ENCODE results near the gene TLCD3A. TPM values are rescaled to one million over a fixed set of nuclear protein-coding genes. Genes with fewer than 3 reads are reported as not detected.

Gene TLCD3A
- total RNA-seq, 1 donor from 2014 or later: 14.5 TPM

DNA sequence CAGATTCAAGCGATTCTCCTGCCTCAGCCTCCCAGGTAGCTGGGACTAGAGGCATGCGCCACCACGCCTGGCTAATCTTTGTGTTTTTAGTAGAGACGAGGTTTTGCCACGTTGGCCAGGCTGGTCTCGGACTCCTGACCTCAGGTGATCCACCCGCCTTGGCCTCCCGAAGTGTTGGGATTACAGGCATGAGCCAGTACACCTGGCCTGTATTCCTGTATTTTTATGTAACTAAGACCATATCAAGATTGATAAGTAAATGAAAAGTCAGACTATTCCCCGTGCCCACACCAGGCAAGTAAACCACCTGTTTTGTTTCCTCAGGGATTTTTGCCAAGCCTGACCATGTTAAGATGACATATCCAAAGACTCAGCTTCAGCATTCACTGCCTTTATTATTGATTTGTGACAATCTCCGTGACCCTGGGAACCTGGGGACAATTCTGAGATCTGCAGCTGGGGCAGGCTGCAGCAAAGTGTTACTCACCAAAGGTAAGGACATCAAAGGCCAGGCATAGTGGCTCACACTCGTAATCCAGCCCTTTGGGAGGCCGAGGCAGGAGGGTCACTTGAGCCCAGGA, 55.3 kb downstream of the TLCD3A start:
- no peak for DNase-seq (ENCODE audit: low read depth in 2 of 2)

DNA sequence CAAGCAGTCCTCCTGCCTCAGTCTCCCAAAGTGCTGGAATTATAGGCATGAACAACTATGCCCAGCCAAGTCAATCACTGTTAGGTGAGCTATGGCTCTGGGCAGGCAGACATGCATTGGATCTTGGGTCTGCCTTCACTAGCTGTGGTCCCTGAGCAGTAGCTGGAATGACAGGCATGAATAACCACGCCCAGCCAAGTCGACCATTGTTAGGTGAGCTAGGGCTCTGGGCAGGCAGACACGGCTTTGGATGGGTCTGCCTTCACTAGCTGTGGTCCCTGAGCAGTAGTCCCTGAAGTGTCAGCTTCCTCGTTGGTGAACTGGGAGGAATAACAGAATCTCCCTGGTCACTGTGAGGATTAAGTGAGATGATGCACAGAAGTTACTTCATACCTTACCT, 56.2 kb downstream of the TLCD3A start:
- no peak for DNase-seq (ENCODE audit: low read depth in 2 of 2)

DNA sequence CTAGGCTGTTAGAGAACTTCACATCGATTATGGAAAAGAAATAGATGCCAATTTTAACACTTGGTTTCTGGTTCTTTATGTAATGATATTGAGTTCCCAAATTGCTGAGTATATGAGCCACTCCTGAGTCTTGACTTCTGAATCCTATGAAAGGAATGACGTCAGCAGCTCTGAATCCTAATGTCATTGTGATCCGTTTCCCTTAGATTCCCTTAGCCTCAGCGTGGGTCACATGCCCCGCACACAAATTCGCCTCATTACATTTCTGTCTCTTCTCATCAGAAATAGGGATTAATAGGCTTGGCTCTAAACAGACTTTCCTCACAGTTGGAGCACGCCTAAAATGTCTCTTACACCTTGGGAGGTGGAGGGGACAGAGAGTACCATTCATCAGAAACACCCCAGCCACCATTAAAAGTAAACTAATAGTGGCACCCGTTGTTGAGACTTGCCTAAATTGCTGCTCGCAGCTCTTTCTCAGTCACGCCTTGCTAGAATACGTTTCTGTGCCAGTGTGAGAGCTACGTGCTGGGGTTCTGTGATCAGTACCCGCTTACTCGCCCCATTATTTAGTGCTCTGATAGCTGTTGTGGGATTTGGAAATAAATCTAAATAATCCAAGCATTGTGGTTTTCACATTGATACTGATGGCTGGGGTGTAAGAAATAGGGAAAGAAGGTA, 56.9 kb downstream of the TLCD3A start:
- DNase-seq (ENCODE audit: low read depth in 2 of 2): no peak

DNA sequence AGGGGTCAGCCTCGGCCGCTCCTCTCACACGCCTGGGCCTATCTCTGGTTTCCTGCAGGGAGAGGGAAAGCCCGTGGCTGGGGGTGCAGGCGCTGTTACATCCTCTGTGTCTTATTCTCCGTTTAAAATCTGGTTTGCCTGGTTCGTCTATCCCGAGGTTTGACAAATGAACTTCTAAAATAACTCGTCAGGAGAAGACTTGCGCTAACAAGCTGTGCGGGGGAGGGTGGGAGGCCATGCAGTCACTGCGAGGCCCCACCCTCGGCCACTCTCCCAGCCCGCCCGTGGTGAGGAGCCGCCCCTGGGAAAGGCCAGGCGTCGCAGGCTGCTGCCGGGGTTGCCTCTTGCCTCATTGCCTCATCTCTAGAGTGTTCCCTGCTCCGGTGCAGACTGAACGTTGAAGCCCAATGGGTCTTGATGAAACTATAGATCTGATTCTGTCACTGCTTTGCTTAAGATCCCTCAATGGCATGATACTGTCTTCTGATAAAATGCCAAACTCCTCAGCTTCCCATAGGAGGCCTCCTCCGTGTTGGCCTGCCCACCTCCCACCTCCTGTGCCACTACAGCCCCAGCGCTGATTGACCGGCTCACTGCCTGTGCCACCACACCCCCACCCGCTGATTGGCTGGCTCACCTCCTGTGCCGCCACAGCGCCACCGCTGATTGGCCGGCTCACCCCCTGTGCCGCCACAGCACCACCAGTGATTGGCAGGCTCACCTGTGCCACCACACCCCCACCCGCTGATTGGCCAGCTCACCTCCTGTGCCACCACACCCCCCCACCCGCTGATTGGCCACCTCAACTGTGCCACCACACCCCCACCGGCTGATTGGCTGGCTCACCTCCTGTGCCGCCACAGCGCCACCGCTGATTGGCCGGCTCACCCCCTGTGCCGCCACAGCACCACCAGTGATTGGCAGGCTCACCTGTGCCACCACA, 57.8 kb downstream of the TLCD3A start:
- DNase-seq (ENCODE audit: low read depth in 2 of 2): peak; percentile 49 to 77

DNA sequence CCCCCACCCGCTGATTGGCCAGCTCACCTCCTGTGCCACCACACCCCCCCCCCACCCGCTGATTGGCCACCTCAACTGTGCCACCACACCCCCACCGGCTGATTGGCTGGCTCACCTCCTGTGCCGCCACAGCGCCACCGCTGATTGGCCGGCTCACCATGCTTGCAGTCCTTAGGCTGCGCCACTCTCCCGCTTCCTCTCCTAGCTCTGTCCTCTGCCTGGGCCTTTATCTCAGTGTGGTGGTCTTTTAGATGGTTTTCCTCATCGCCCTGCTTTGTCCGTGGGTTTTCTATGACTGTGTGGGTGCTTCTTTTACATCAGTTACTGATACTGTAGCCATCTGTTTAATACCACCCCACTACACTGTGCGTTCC, 58.5 kb downstream of the TLCD3A start:
- DNase-seq (ENCODE audit: low read depth in 2 of 2): peak; percentile 28 to 53

DNA sequence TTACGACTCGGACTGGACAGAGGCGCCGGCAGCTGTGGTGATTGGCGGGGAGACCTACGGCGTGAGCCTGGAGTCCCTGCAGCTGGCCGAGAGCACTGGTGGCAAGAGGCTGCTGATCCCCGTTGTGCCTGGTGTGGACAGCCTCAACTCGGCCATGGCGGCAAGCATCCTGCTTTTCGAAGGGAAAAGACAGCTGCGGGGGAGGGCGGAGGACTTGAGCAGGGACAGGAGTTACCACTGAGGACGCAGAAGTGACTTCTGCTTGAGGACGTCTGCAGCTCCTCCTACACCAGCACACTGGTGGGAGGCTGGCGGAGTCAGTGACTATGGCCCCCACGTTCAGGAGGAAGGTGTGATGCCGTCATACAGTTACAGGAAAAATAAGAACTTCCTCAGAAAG, 59.4 kb downstream of the TLCD3A start:
- no peak for DNase-seq (ENCODE audit: low read depth in 2 of 2)

DNA sequence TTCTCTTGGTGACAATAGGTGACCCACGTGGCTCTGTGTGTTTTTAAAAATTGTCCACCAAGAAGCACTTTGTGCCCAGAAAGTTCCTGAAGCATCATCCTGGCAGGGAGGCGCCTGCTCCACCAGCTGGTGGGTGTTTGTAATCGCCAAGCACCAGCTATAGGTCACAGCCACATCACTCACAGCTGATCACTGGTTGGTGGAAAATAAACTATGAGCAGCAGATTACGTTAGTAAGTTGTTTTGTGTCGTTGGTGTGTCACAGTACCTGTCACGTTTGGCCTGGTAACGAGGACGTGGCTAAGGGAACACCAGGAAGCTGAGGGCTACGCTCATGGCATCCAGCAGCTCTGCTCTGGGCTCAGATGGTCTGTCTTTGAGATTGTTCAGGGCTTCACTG, 59.9 kb downstream of the TLCD3A start:
- peak in 1 of 2 donors; percentile 84 for DNase-seq (ENCODE audit: low read depth in 2 of 2)

Other genes starting within 250 kb of the TLCD3A start
- gene VPS53, start 17.8 kb upstream of the TLCD3A start, total RNA-seq: 6.3 and 9.1 TPM in 2 replicates
- 7.0 and 8.7 TPM in 2 replicates for gene GEMIN4, start 19.7 kb downstream of the TLCD3A start, total RNA-seq
- gene GLOD4, start 49.7 kb downstream of the TLCD3A start, total RNA-seq: 32.7 and 38.7 TPM in 2 replicates
- 13.3 and 16.1 TPM in 2 replicates for gene MRM3, start 49.8 kb downstream of the TLCD3A start, total RNA-seq
- 69.1 and 132 TPM in 2 replicates for gene NXN, start 247.2 kb downstream of the TLCD3A start, total RNA-seq